H1 (cell line): ENCODE data around the gene FANCL. TPM values are rescaled to one million over a fixed set of nuclear protein-coding genes. Genes with fewer than 3 reads are reported as not detected.

ENCODE experiments used
- CTCF ChIA-PET: fragments of 300-600 bp; sonication (Branson Sonifier 250); formaldehyde crosslinking; loops from one replicate; lab custom pipeline; 2021; ENCODE audit not compliant: partially characterized antibody; lab: Charles Lee
- POLR2A ChIA-PET: fragments of 300-600 bp; sonication (Branson Sonifier 250); formaldehyde crosslinking; loops from one replicate; lab custom pipeline; 2021; ENCODE audit warnings: inconsistent platforms; ENCODE audit not compliant: partially characterized antibody; lab: Charles Lee
- DNase-seq, 2 experiments: peaks; one replicate each; pipeline versions ENCODE4 v3.0.0 to v3.0.0-alpha.2; 2010 to 2022; ENCODE audit warnings: low spot score in 2 of 2, low read depth in 1 of 2, mixed read lengths in 1 of 2
- FAIRE-seq: peaks from 2 replicates; lab custom pipeline; 2011; peaks lifted over from hg19 to GRCh38; lab: Jason Lieb, UNC
- H2AFZ ChIP-seq: 2 replicates; pipeline ENCODE4 v1.8.1; 2012; ENCODE audit warnings: low read length, inconsistent platforms
- H2AK5ac ChIP-seq: 2 replicates; pipeline ENCODE4 v1.6.1; 2013; ENCODE audit warnings: low read depth, low read length
- H2BK120ac ChIP-seq: replicated peaks from 2 replicates; pipeline ENCODE3; 2013; ENCODE audit warnings: low read depth, low read length, inconsistent platforms
- H2BK12ac ChIP-seq: 2 replicates; pipeline ENCODE4 v1.6.1; 2013; ENCODE audit warnings: low read depth, low read length
- H2BK15ac ChIP-seq: 2 replicates; pipeline ENCODE4 v1.6.1; 2013; ENCODE audit warnings: low read length
- H2BK20ac ChIP-seq: 2 replicates; pipeline ENCODE4 v1.6.1; 2013; ENCODE audit warnings: low read length
- H2BK5ac ChIP-seq: 2 replicates; pipeline ENCODE4 v1.6.1; 2013; ENCODE audit warnings: low read depth, low read length
- H3K14ac ChIP-seq: 2 replicates; pipeline ENCODE4 v1.6.1; 2013; ENCODE audit warnings: inconsistent platforms; ENCODE audit not compliant: insufficient read length
- H3K18ac ChIP-seq: 2 replicates; pipeline ENCODE4 v1.6.1; 2013; ENCODE audit warnings: low read length; ENCODE audit errors: extremely low read depth
- H3K23ac ChIP-seq: 2 replicates; pipeline ENCODE4 v1.6.1; 2013; ENCODE audit warnings: inconsistent platforms; ENCODE audit not compliant: insufficient read length
- H3K23me2 ChIP-seq: 2 replicates; pipeline ENCODE4 v1.6.1; 2013; ENCODE audit warnings: low read depth, low read length
- H3K27ac ChIP-seq: 2 replicates; pipeline ENCODE4 v1.6.1; 2011; ENCODE audit warnings: low read depth, low read length, inconsistent platforms
- H3K27me3 ChIP-seq, 4 experiments: replicated peaks in 1 of 4; 1 replicate in 1 of 4; 2 replicates in 3 of 4; pipeline versions ENCODE4 v1.6.1 to v1.8.1; 2011 to 2013; ENCODE audit warnings: low read length in 3 of 4, mild to moderate bottlenecking in 3 of 4, inconsistent platforms in 2 of 4, mixed read lengths in 2 of 4, moderate library complexity in 1 of 4; ENCODE audit not compliant: control insufficient read depth in 3 of 4, insufficient read depth in 3 of 4; ENCODE audit errors: extremely low read depth in 1 of 4
- H3K36me3 ChIP-seq, 4 experiments: 2 replicates each; pipeline versions ENCODE4 v1.6.1 to v1.8.1; 2011 to 2013; ENCODE audit warnings: mild to moderate bottlenecking in 4 of 4, low read length in 3 of 4, moderate library complexity in 2 of 4, control low read depth in 1 of 4, inconsistent platforms in 1 of 4; ENCODE audit not compliant: insufficient read depth in 4 of 4, control insufficient read depth in 2 of 4
- H3K4ac ChIP-seq: replicated peaks from 2 replicates; pipeline ENCODE3; 2013; ENCODE audit warnings: low read length, low read depth, mixed read lengths, inconsistent platforms; ENCODE audit not compliant: insufficient read length
- H3K4me1 ChIP-seq, 4 experiments: replicated peaks in 1 of 4; 1 replicate in 1 of 4; 2 replicates in 3 of 4; pipeline versions ENCODE4 v1.6.1 to v1.8.1; 2011 to 2013; ENCODE audit warnings: low read length in 3 of 4, inconsistent platforms in 2 of 4, mixed read lengths in 1 of 4; ENCODE audit not compliant: insufficient read depth in 4 of 4, control insufficient read depth in 3 of 4
- H3K4me2 ChIP-seq, 2 experiments: 2 replicates each; pipeline versions ENCODE4 v1.6.1 to v1.8.1; 2011 to 2013; ENCODE audit warnings: low read depth in 2 of 2, low read length in 2 of 2, control low read depth in 1 of 2, inconsistent platforms in 1 of 2, mild to moderate bottlenecking in 1 of 2; ENCODE audit not compliant: insufficient read depth in 1 of 2
- H3K4me3 ChIP-seq, 4 experiments: fragments of 200-600, 300-600 bp in 1 of 4; sonication (generic), shearing (Covaris generic), sonication (Bioruptor Twin) in 1 of 4; 2 replicates each; pipeline versions ENCODE4 v1.5.1 to v1.8.1; 2011 to 2016; ENCODE audit warnings: low read length in 4 of 4, low read depth in 3 of 4, control low read depth in 2 of 4, inconsistent platforms in 2 of 4, mild to moderate bottlenecking in 2 of 4, mixed read lengths in 1 of 4, moderate library complexity in 1 of 4; ENCODE audit not compliant: insufficient read depth in 2 of 4; ENCODE audit errors: extremely low read depth in 1 of 4
- H3K56ac ChIP-seq: replicated peaks from 2 replicates; pipeline ENCODE3; 2013; ENCODE audit warnings: low read depth, mild to moderate bottlenecking, mixed read lengths, low read length, inconsistent platforms; ENCODE audit not compliant: insufficient read length
- H3K79me1 ChIP-seq: 2 replicates; pipeline ENCODE4 v1.6.1; 2013; ENCODE audit warnings: low read depth, low read length, control low read depth
- H3K79me2 ChIP-seq, 2 experiments: 2 replicates each; pipeline versions ENCODE4 v1.6.1 to v1.8.1; 2012 to 2013; ENCODE audit warnings: low read length in 2 of 2, mild to moderate bottlenecking in 2 of 2, inconsistent platforms in 1 of 2; ENCODE audit not compliant: insufficient read depth in 2 of 2, control insufficient read depth in 1 of 2
- H3K9ac ChIP-seq, 4 experiments: replicated peaks in 1 of 4; 1 replicate in 1 of 4; 2 replicates in 3 of 4; pipeline versions ENCODE4 v1.6.1 to v1.8.1; 2011 to 2013; ENCODE audit warnings: low read depth in 3 of 4, low read length in 3 of 4, control low read depth in 2 of 4, mild to moderate bottlenecking in 2 of 4, moderate library complexity in 2 of 4, inconsistent platforms in 1 of 4; ENCODE audit errors: extremely low read depth in 1 of 4
- H3K9me3 ChIP-seq, 2 experiments: 2 replicates each; pipeline versions ENCODE4 v1.6.1 to v1.8.1; 2012 to 2013; ENCODE audit warnings: mild to moderate bottlenecking in 2 of 2, moderate library complexity in 2 of 2, control low read depth in 1 of 2, inconsistent platforms in 1 of 2, low read depth in 1 of 2, low read length in 1 of 2, mixed read lengths in 1 of 2; ENCODE audit not compliant: insufficient read depth in 2 of 2
- H4K20me1 ChIP-seq, 2 experiments: replicated peaks in 1 of 2; 2 replicates each; pipeline versions ENCODE3 to v1.8.1; 2011 to 2013; ENCODE audit warnings: inconsistent platforms in 2 of 2, low read length in 2 of 2, mild to moderate bottlenecking in 1 of 2; ENCODE audit not compliant: insufficient read depth in 2 of 2, control insufficient read depth in 1 of 2
- H4K5ac ChIP-seq: 2 replicates; pipeline ENCODE4 v1.6.1; 2013; ENCODE audit warnings: low read length, low read depth, mixed read lengths, inconsistent platforms; ENCODE audit not compliant: insufficient read length
- H4K8ac ChIP-seq: 2 replicates; pipeline ENCODE4 v1.8.0; 2013; ENCODE audit warnings: mild to moderate bottlenecking, moderate library complexity, low read length, inconsistent platforms; ENCODE audit not compliant: insufficient read depth; ENCODE audit errors: extremely low read depth
- H4K91ac ChIP-seq: replicated peaks from 2 replicates; pipeline ENCODE3; 2013; ENCODE audit warnings: low read length, mixed read lengths, inconsistent platforms; ENCODE audit not compliant: insufficient read length
- BRCA1 ChIP-seq: IDR thresholded peaks from 2 replicates; pipeline ENCODE4 v1.6.1; 2012; ENCODE audit warnings: low read depth, low read length, improper control_type of control experiment
- CEBPB ChIP-seq: IDR thresholded peaks from 2 replicates; pipeline ENCODE4 v1.6.1; 2012; ENCODE audit warnings: low read depth, low read length
- EGR1 ChIP-seq: IDR thresholded peaks from 2 replicates; pipeline ENCODE4 v1.6.1; 2011; ENCODE audit warnings: low read depth, low read length, borderline replicate concordance
- MAFK ChIP-seq: IDR thresholded peaks from 2 replicates; pipeline ENCODE4 v1.6.1; 2012; ENCODE audit warnings: low read depth, mild to moderate bottlenecking, improper control_type of control experiment, low read length
- TAF1 ChIP-seq: IDR thresholded peaks from 2 replicates; pipeline ENCODE4 v1.6.1; 2011; ENCODE audit warnings: mild to moderate bottlenecking, low read depth, low read length
- TCF12 ChIP-seq: IDR thresholded peaks from 2 replicates; pipeline ENCODE4 v1.6.1; 2011; ENCODE audit warnings: low read depth, mild to moderate bottlenecking, low read length
- WGBS, 2 experiments: shearing (Covaris generic) in 1 of 2; methylation state at CpG; one replicate each; pipeline versions ENCODE4 v1.1.6 to v1.1.7; 2013 to 2015; ENCODE audit warnings: low lambda C conversion rate in 2 of 2, mixed read lengths in 2 of 2, inconsistent platforms in 1 of 2, low coverage in 1 of 2, missing lambda C conversion rate in 1 of 2; ENCODE audit not compliant: insufficient replicate concordance in 2 of 2, insufficient coverage in 1 of 2, insufficient read length in 1 of 2; ENCODE audit errors: extremely low coverage in 1 of 2, missing lambda C conversion rate in 1 of 2; 5-methylcytosine and 5-hydroxymethylcytosine counted together
- polyA plus RNA-seq, 7 experiments: library from polyadenylated mRNA; depleted of rRNA in 3 of 7; stranded (reverse) in 5 of 7; unstranded in 2 of 7; fragments of >200 nt in 5 of 7; fragments of 200-250 nt in 2 of 7; gene quantifications; 1 replicate in 5 of 7; 2 replicates in 1 of 7; 4 replicates in 1 of 7; pipeline versions ENCODE4 v1.2.1 to v1.2.3, GENCODE V29; 2011 to 2013; ENCODE audit warnings: missing spikeins in 2 of 7, mixed read lengths in 2 of 7
- total RNA-seq: library from RNA; stranded (reverse); fragmentation: NEBNext Ultra II Directional; extraction: Animal tissue kit (Norgen Biotek cat#: 25700); gene quantifications from 2 replicates; pipeline ENCODE4 v1.2.1, GENCODE V29; 2021
- TF ChIP-seq, protein P1 (sequence below): IDR thresholded peaks from 2 replicates; pipeline ENCODE4 v1.6.1; 2011; ENCODE audit warnings: low read length, improper control_type of control experiment

The FANCL gene
- total and polyA plus RNA-seq, 2 of the 8 experiments (the other 6 are each of a cell fraction or from before 2014, with no cell fraction given): 38.7 to 55.9 TPM

DNA sequence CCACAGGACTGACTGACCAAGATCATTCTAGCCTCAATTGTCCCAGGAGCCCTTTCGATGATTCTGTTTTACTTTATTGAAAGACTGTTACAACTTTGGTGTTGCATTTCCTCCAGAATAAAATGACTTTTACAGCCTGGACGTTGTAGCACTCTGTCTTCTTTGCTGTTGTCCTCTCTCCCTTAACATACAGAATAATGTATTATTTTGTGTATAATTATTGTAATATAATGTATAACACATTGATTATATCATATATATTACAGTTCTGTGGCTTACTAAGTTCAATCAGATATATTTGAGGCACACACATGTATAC, 380 bp upstream of the FANCL start:
- peak overlapping the region in 3 of 4 experiments; percentile 69 to 96 (median 93); a peak in 5 of 7 replicates for H3K9ac ChIP-seq
- no peak overlapping the region for H4K91ac ChIP-seq
- peaks cover 0 to 14% (median 9%) of the 10 kb centered on the region in 4 experiments; a peak in 4 of 7 replicates for H3K4me1 ChIP-seq
- CTCF ChIA-PET: interaction anchor here (0.8 kb wide), 1 partner anchor 21 kb away, joined by 3 read pairs; no protein-coding TSS in a partner anchor
- peak overlapping the region; percentile 1 for H4K5ac ChIP-seq
- H2BK12ac ChIP-seq: no peak overlapping the region; the same call in 1 of the 2 replicates
- no peak overlapping the region for H2BK120ac ChIP-seq
- no peak overlapping the region for H3K4ac ChIP-seq
- peak overlapping the region; percentile 94; the same call in 1 of the 2 replicates for H3K27ac ChIP-seq
- DNase-seq (no peak), FAIRE-seq (no peak)
- H3K4me2 ChIP-seq: peak overlapping the region; percentile 74 to 83; a peak in 3 of 4 replicates
- H3K18ac ChIP-seq: 0 out of 2 replicates have a peak overlapping the region, but pooled peaks have one; percentile 26
- H3K79me2 ChIP-seq: peaks cover 17 to 43% of the 10 kb centered on the region in 2 experiments; a peak in 3 of 4 replicates
- no peaks in the 10 kb centered on the region for H3K9me3 ChIP-seq
- no peak overlapping the region for H3K56ac ChIP-seq
- peak overlapping the region; percentile 82 to 95 (median 88); a peak in 6 of 8 replicates for H3K4me3 ChIP-seq
- no peak overlapping the region for H2AK5ac ChIP-seq
- H3K14ac ChIP-seq: no peak overlapping the region
- no peak overlapping the region for H2BK20ac ChIP-seq
- no peak overlapping the region; the same call in 1 of the 2 replicates for H4K8ac ChIP-seq
- no peak overlapping the region for H2BK15ac ChIP-seq
- TF ChIP-seq CEBPB (no peak), TCF12 (no peak), EGR1 (no peak), MAFK (no peak), TAF1 (no peak), BRCA1 (no peak)
- TF ChIP-seq, protein P1, sequence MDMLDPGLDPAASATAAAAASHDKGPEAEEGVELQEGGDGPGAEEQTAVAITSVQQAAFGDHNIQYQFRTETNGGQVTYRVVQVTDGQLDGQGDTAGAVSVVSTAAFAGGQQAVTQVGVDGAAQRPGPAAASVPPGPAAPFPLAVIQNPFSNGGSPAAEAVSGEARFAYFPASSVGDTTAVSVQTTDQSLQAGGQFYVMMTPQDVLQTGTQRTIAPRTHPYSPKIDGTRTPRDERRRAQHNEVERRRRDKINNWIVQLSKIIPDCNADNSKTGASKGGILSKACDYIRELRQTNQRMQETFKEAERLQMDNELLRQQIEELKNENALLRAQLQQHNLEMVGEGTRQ: no peak
- TF ChIP-seq, all 59 proteins: peak for 0
- H4K20me1 ChIP-seq: no peaks in the 10 kb centered on the region
- POLR2A ChIA-PET: interaction anchor here (0.6 to 0.7 kb wide), 2 partner anchors 11 to 185 kb away, joined by 4 to 5 read pairs; no protein-coding TSS in a partner anchor
- H3K27me3 ChIP-seq: no peaks in the 10 kb centered on the region
- H3K23me2 ChIP-seq: peaks cover 3% of the 10 kb centered on the region
- H3K36me3 ChIP-seq: no peaks in the 10 kb centered on the region
- peak overlapping the region; percentile 92; the same call in 1 of the 2 replicates for H2AFZ ChIP-seq
- H3K79me1 ChIP-seq: no peaks in the 10 kb centered on the region
- no peak overlapping the region for H3K23ac ChIP-seq
- 50% methylated on average over 2 of the region's 2 CpGs; no CpG with 5 or more reads in 1 of the 2 experiments for WGBS, 2 experiments
- H2BK5ac ChIP-seq: peak overlapping the region; percentile 94; the same call in 1 of the 2 replicates
